Transverse colon (tissue), 4 donors: ENCODE data around the gene ATF6. TPM values are rescaled to one million over a fixed set of nuclear protein-coding genes. Genes with fewer than 3 reads are reported as not detected.

Experiments
- DNase-seq: peaks from one replicate; pipeline ENCODE4 v3.0.0-alpha.2; 2019
- H3K27ac ChIP-seq, 4 donors: fragments of 200-600 bp; sonication (generic); 2 replicates each; pipeline ENCODE4 v1.5.1; 2016 to 2018; ENCODE audit warnings: inconsistent platforms in 4 of 4
- H3K27me3 ChIP-seq: fragments of 200-600 bp; sonication (generic); 2 replicates; pipeline ENCODE4 v1.5.1; 2017; ENCODE audit warnings: inconsistent platforms
- H3K36me3 ChIP-seq, 4 donors: fragments of 200-600 bp; sonication (generic); 2 replicates each; pipeline ENCODE4 v1.5.1; 2017 to 2019; ENCODE audit warnings: inconsistent platforms in 4 of 4
- H3K4me1 ChIP-seq, 4 donors: fragments of 200-600 bp; sonication (generic); 2 replicates each; pipeline ENCODE4 v1.5.1; 2017 to 2020; ENCODE audit warnings: inconsistent platforms in 4 of 4
- H3K4me3 ChIP-seq, 4 donors: fragments of 200-600 bp; sonication (generic); 1 replicate in 1 of 4; 2 replicates in 3 of 4; pipeline versions ENCODE4 v1.5.1 to v1.6.1; 2017 to 2019; ENCODE audit warnings: inconsistent platforms in 4 of 4
- H3K9me3 ChIP-seq, 2 donors: fragments of 200-600 bp; sonication (generic); 2 replicates each; pipeline ENCODE4 v1.5.1; 2017 to 2019; ENCODE audit warnings: inconsistent platforms in 2 of 2
- CTCF ChIP-seq, 5 experiments: fragments of 200-600 bp in 3 of 5; fragments of 450-650 bp in 2 of 5; sonication (generic) in 3 of 5; IDR thresholded peaks; 1 replicate in 2 of 5; 2 replicates in 3 of 5; pipeline ENCODE4 v1.5.1; 2016 to 2017; ENCODE audit warnings: antibody characterized with exemption in 5 of 5, inconsistent platforms in 3 of 5, mild to moderate bottlenecking in 2 of 5, moderate library complexity in 1 of 5
- EP300 ChIP-seq: sonication (generic); formaldehyde crosslinking; IDR thresholded peaks from one replicate; pipeline ENCODE4 v1.6.1; 2017; ENCODE audit warnings: antibody characterized with exemption, low read depth
- POLR2A ChIP-seq: fragments of 450-650 bp; IDR thresholded peaks from one replicate; pipeline ENCODE4 v1.6.1; 2016; ENCODE audit warnings: antibody characterized with exemption, mild to moderate bottlenecking, moderate library complexity
- POLR2AphosphoS5 ChIP-seq, 3 donors: sonication (generic); formaldehyde crosslinking; IDR thresholded peaks; one replicate each; pipeline ENCODE4 v1.6.1; 2016; ENCODE audit warnings: antibody characterized with exemption in 3 of 3
- WGBS, 2 donors: methylation state at CpG; one replicate each; pipeline ENCODE4 v1.1.5; 2018; ENCODE audit warnings: low coverage in 1 of 2; 5-methylcytosine and 5-hydroxymethylcytosine counted together
- in situ Hi-C, 4 donors: fragments of 200-750 bp; cut with MboI; loops; one replicate each; pipeline versions ENCODE4 v1.15.0 to v1.15.1; 2017; ENCODE audit warnings: low sequenced_read_pairs in 3 of 4, low pct_ligation_motif_present in 1 of 4, low pct_unique_long_range_greater_than_20kb in 1 of 4
- intact Hi-C: fragments of 100-400 bp; cut with DNase I; formaldehyde crosslinking; loops from one replicate; pipeline ENCODE4 v1.15.1; 2023; ENCODE audit warnings: low total_unique reads
- total RNA-seq, 4 donors: library from RNA; depleted of rRNA; stranded (reverse); fragments of >200 nt; gene quantifications; one replicate each; pipeline ENCODE4 v1.1.0, GENCODE V29; 2016

The ATF6 gene
- total RNA-seq, 4 donors from 2014 or later, result 10.8 to 45.8 (median 23.0) TPM

GRCh38 chr1:161915978-161916377 is 149.9 kb downstream of the ATF6 start:
- peaks cover 0 to 13% (median 6%) of the 10 kb centered on the region in 4 donors for H3K36me3 ChIP-seq
- in situ Hi-C loops (no loop called here), intact Hi-C loops (no loop called here)

GRCh38 chr1:161919229-161919628 is 153.1 kb downstream of the ATF6 start:
- no peaks in the 10 kb centered on the region for H3K27me3 ChIP-seq
- in situ Hi-C loops (no loop called here), intact Hi-C loops (no loop called here)
- no peak overlapping the region for H3K4me3 ChIP-seq
- no peaks in the 10 kb centered on the region for H3K4me1 ChIP-seq
- no peak overlapping the region for H3K27ac ChIP-seq
- peaks cover 0 to 5% (median 1%) of the 10 kb centered on the region in 4 donors for H3K36me3 ChIP-seq
- TF ChIP-seq CTCF (IDR thresholded peaks at IDR 0.05) (no peak), EP300 (no peak), POLR2AphosphoS5 (IDR thresholded peaks at IDR 0.05) (no peak), POLR2A (no peak)
- H3K9me3 ChIP-seq, result no peaks in the 10 kb centered on the region
- DNase-seq, result no peak

More at GRCh38 chr1:161915978-161916377, 149.9 kb downstream of the ATF6 start:
- H3K4me1 ChIP-seq, result no peaks in the 10 kb centered on the region
- no peak overlapping the region for H3K4me3 ChIP-seq
- 89 to 94% methylated on average over 2 of the region's 2 CpGs for WGBS, 2 donors
- no peaks in the 10 kb centered on the region for H3K27me3 ChIP-seq
- TF ChIP-seq POLR2A (no peak), POLR2AphosphoS5 (IDR thresholded peaks at IDR 0.05) (no peak), EP300 (no peak)
- H3K9me3 ChIP-seq, result no peaks in the 10 kb centered on the region
- no peak overlapping the region for H3K27ac ChIP-seq
- no peak for DNase-seq

GRCh38 chr1:161921491-161921890 is 155.4 kb downstream of the ATF6 start:
- Histone ChIP-seq H3K9me3 (no peaks in the 10 kb centered on the region), H3K27ac (no peak overlapping the region), H3K4me3 (no peak overlapping the region), H3K4me1 (no peaks in the 10 kb centered on the region), H3K27me3 (no peaks in the 10 kb centered on the region), H3K36me3 (peaks cover 0 to 3% (median 0%) of the 10 kb centered on the region in 4 donors)
- TF ChIP-seq POLR2AphosphoS5 (IDR thresholded peaks at IDR 0.05) (no peak), POLR2A (no peak), EP300 (no peak), CTCF (IDR thresholded peaks at IDR 0.05) (no peak)
- intact Hi-C loops (no loop called here), in situ Hi-C loops (no loop called here)
- DNase-seq, result no peak
- 86 to 97% methylated on average over 1 of the region's 1 CpG for WGBS, 2 donors

- no peak for TF ChIP-seq POLR2A
- TF ChIP-seq CTCF (IDR thresholded peaks at IDR 0.05), result no peak
- TF ChIP-seq EP300, result no peak
- no peak for TF ChIP-seq POLR2AphosphoS5 (IDR thresholded peaks at IDR 0.05)
- no peak for DNase-seq
- H3K36me3 ChIP-seq, result peaks cover 0 to 3% (median 0%) of the 10 kb centered on the region in 4 donors
- no peak overlapping the region for H3K27ac ChIP-seq
- in situ Hi-C loops, result no loop called here
- no peaks in the 10 kb centered on the region for H3K27me3 ChIP-seq
- 67 to 75% methylated on average over 1 of the region's 1 CpG for WGBS, 2 donors
- intact Hi-C loops, result no loop called here
- no peaks in the 10 kb centered on the region for H3K4me1 ChIP-seq
- no peaks in the 10 kb centered on the region for H3K9me3 ChIP-seq
- H3K4me3 ChIP-seq, result no peak overlapping the region
These were observed 155.9 kb downstream of the ATF6 start for GRCh38 chr1:161921990-161922389.

GRCh38 chr1:161928056-161928455 is 161.9 kb downstream of the ATF6 start:
- H3K4me1 ChIP-seq, result peaks cover 0 to 10% (median 0%) of the 10 kb centered on the region in 4 donors
- no peak overlapping the region for H3K4me3 ChIP-seq
- H3K27ac ChIP-seq, result no peak overlapping the region
- in situ Hi-C loops (no loop called here), intact Hi-C loops (no loop called here)
- H3K9me3 ChIP-seq, result no peaks in the 10 kb centered on the region
- H3K27me3 ChIP-seq, result no peaks in the 10 kb centered on the region
- DNase-seq, result no peak
- WGBS, 2 donors, result 75 to 87% methylated on average over 2 of the region's 2 CpGs
- no peak for TF ChIP-seq CTCF (IDR thresholded peaks at IDR 0.05)
- no peak for TF ChIP-seq POLR2AphosphoS5 (IDR thresholded peaks at IDR 0.05)
- TF ChIP-seq EP300, result no peak
- no peak for TF ChIP-seq POLR2A
- peaks cover 0 to 6% (median 0%) of the 10 kb centered on the region in 4 donors for H3K36me3 ChIP-seq
